K562 (cell line): ENCODE measurements around the gene CDK4. TPM values are rescaled to one million over a fixed set of nuclear protein-coding genes. Genes with fewer than 3 reads are reported as not detected.
A peak's percentile ranks its signal among the peaks of the same experiment; 100 is the strongest.

Source experiments
- CREB1 ChIP-seq, 2 experiments: sonication (generic) in 1 of 2; formaldehyde crosslinking in 1 of 2; IDR thresholded peaks; 2 replicates each; pipeline versions ENCODE4 v1.6.1 to v1.8.0; 2012 to 2022; ENCODE audit warnings: inconsistent platforms in 1 of 2, mild to moderate bottlenecking in 1 of 2, missing genetic modification reagents in 1 of 2, moderate library complexity in 1 of 2
- ILF3 ChIP-seq: fragments of 450-650 bp; IDR thresholded peaks from 2 replicates; pipeline ENCODE4 v1.6.1; 2018; ENCODE audit warnings: antibody characterized with exemption, mild to moderate bottlenecking, moderate library complexity, borderline replicate concordance
- KLF10 ChIP-seq: fragments of 250-450 bp; sonication (Bioruptor Pico); IDR thresholded peaks from 2 replicates; pipeline ENCODE4 v1.6.1; 2021; ENCODE audit warnings: matching md5 sums
- MGA ChIP-seq: fragments of 450-650 bp; IDR thresholded peaks from 2 replicates; pipeline ENCODE4 v1.6.1; 2016; ENCODE audit warnings: mild to moderate bottlenecking, moderate library complexity
- PHTF2 ChIP-seq: fragments of 250-450 bp; sonication (Bioruptor Pico); IDR thresholded peaks from 2 replicates; pipeline ENCODE4 v1.5.0; 2021; ENCODE audit warnings: mild to moderate bottlenecking
- RBM22 ChIP-seq: fragments of 200-400 bp; formaldehyde crosslinking; IDR thresholded peaks from 2 replicates; pipeline ENCODE4 v1.6.1; 2018; ENCODE audit warnings: low read length, low read depth; ENCODE audit not compliant: poor library complexity, severe bottlenecking
- TBL1XR1 ChIP-seq, 2 experiments: IDR thresholded peaks; 2 replicates each; pipeline ENCODE4 v1.6.1; 2012; ENCODE audit warnings: improper control_type of control experiment in 2 of 2, low read length in 2 of 2, mild to moderate bottlenecking in 1 of 2
- ZNF431 ChIP-seq: sonication (generic); formaldehyde crosslinking; IDR thresholded peaks from 2 replicates; pipeline ENCODE4 v1.8.0; 2022; ENCODE audit warnings: mild to moderate bottlenecking, missing genetic modification reagents
- ZNF717 ChIP-seq: fragments of 250-450 bp; sonication (Bioruptor Pico); IDR thresholded peaks from 2 replicates; pipeline ENCODE4 v1.5.0; 2021
- ZNF764 ChIP-seq: fragments of 250-450 bp; sonication (Bioruptor Pico); IDR thresholded peaks from 2 replicates; pipeline ENCODE4 v1.4.0; 2020; ENCODE audit warnings: low read depth, mild to moderate bottlenecking, moderate library complexity
- polyA plus RNA-seq, 8 experiments: library from polyadenylated mRNA; depleted of rRNA in 4 of 8; stranded (reverse) in 5 of 8; unstranded in 3 of 8; fragments of >200 nt; fragmentation: Nextera tagmentation in 2 of 8; fragmentation: Illumina TruSeq in 1 of 8; extraction: Ambion mirVana in 2 of 8; extraction: Trizol in 1 of 8; gene quantifications; 2 replicates each; pipeline versions ENCODE4 v1.2.1 to v1.2.3, GENCODE V29; 2011 to 2014; ENCODE audit warnings: inconsistent platforms in 1 of 8, missing spikeins in 1 of 8
- total RNA-seq, 7 experiments: library from RNA; depleted of rRNA in 6 of 7; stranded (reverse); fragments of >200 nt in 6 of 7; fragmentation: Illumina TruSeq in 2 of 7; extraction: Trizol in 2 of 7; gene quantifications; 2 replicates each; pipeline versions ENCODE4 v1.2.1 to v1.2.3, GENCODE V29; 2011 to 2021; ENCODE audit warnings: low replicate concordance in 1 of 7
- TF ChIP-seq, protein P1 (sequence below): fragments of 250-450 bp; sonication (Bioruptor Pico); IDR thresholded peaks from 2 replicates; pipeline ENCODE4 v1.5.0; 2020; ENCODE audit warnings: mild to moderate bottlenecking, borderline replicate concordance
- TF ChIP-seq, protein P2 (sequence below): fragments of 250-450 bp; sonication (Bioruptor Pico); IDR thresholded peaks from 2 replicates; pipeline ENCODE4 v1.4.0; 2020

Gene CDK4
- total and polyA plus RNA-seq, 9 of the 15 experiments (the other 6 are each of a cell fraction or from before 2014, with no cell fraction given): 37.8 to 436 (median 238) TPM

GRCh38 chr12:57744777-57745484 is 7.2 kb downstream of the CDK4 start, which contains the start of gene TSPAN31 (continued):
- TF ChIP-seq MGA: no peak; the same call in 1 of the 2 replicates
- TF ChIP-seq ILF3: no peak
- TF ChIP-seq CREB1 (IDR thresholded peaks at IDR 0.05): peak; percentile 73; the same call in 1 of the 2 replicates
- peak; percentile 82 for TF ChIP-seq CREB1 (CRISPR knock-in tag; IDR thresholded peaks at IDR 0.05)
- TF ChIP-seq, protein P1, sequence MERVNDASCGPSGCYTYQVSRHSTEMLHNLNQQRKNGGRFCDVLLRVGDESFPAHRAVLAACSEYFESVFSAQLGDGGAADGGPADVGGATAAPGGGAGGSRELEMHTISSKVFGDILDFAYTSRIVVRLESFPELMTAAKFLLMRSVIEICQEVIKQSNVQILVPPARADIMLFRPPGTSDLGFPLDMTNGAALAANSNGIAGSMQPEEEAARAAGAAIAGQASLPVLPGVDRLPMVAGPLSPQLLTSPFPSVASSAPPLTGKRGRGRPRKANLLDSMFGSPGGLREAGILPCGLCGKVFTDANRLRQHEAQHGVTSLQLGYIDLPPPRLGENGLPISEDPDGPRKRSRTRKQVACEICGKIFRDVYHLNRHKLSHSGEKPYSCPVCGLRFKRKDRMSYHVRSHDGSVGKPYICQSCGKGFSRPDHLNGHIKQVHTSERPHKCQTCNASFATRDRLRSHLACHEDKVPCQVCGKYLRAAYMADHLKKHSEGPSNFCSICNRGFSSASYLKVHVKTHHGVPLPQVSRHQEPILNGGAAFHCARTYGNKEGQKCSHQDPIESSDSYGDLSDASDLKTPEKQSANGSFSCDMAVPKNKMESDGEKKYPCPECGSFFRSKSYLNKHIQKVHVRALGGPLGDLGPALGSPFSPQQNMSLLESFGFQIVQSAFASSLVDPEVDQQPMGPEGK: peak; percentile 70; the same call in 1 of the 2 replicates
- TF ChIP-seq ZNF764: no peak
- no peak for TF ChIP-seq ZNF431 (CRISPR knock-in tag)
- no peak for TF ChIP-seq TBL1XR1 (IDR thresholded peaks at IDR 0.05; ENCODE audit: low read length in 2 of 2)
- TF ChIP-seq PHTF2 (CRISPR knock-in tag): peak; percentile 88; the same call in 1 of the 2 replicates
- TF ChIP-seq, protein P2, sequence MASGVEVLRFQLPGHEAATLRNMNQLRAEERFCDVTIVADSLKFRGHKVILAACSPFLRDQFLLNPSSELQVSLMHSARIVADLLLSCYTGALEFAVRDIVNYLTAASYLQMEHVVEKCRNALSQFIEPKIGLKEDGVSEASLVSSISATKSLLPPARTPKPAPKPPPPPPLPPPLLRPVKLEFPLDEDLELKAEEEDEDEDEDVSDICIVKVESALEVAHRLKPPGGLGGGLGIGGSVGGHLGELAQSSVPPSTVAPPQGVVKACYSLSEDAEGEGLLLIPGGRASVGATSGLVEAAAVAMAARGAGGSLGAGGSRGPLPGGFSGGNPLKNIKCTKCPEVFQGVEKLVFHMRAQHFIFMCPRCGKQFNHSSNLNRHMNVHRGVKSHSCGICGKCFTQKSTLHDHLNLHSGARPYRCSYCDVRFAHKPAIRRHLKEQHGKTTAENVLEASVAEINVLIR (CRISPR knock-in tag): peak; percentile 8; the same call in 1 of the 2 replicates
- no peak for TF ChIP-seq RBM22
- peak; percentile 33; the same call in 1 of the 2 replicates for TF ChIP-seq KLF10 (CRISPR knock-in tag)
- TF ChIP-seq ZNF717 (CRISPR knock-in tag): no peak; the same call in 1 of the 2 replicates
